ENCODE results near the gene SLC26A6.

SLC26A6 gene

DNA sequence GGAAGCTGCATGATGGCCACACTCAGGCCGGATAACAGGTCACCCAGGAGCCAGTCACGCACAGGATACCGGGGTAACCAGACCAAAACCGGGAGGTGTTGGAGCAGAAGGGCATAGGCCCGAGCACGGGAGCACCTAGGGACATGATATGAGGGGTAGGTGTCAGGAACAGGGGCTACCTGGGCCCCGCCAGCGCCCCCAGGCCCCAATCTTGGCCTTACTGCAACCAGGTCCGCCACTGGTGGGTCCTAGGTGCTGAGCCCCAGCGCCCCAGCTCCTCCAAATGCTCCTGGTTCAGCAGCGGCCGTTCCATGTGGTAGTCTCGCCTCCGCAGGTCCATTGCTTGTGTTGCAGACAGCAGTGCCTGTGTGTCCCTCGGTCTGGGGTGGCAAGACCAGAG is 2.0 kb downstream of the SLC26A6 start:
- DNase-seq (ENCODE audit: low read depth in 1 of 2, low spot score in 1 of 2) = no peak

GRCh38 chr3:48631516-48632448 is 3.5 kb downstream of the SLC26A6 start:
- DNase-seq (ENCODE audit: low read depth in 1 of 2, low spot score in 1 of 2) = no peak

DNA sequence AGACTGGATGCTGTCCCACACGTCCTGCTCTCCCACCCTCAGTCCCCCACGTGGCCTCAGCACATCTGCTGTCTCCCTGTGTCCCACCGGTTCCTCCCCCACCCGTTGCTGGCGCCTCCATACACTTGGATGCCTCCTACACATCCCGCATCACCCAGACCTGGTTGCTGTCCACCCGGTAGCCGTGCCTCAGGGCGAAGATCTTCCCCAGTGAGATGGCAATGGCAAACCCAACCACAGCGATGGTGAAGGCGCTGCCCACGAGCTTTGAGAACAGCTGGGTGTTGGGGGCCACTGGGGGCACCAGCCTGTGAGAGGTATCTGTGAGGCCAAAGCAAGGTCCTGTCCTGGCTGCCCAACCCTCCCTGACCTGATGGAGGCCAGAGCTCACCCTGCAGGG is 4.4 kb downstream of the SLC26A6 start:
- no peak for DNase-seq (ENCODE audit: low read depth in 1 of 2, low spot score in 1 of 2)

DNA sequence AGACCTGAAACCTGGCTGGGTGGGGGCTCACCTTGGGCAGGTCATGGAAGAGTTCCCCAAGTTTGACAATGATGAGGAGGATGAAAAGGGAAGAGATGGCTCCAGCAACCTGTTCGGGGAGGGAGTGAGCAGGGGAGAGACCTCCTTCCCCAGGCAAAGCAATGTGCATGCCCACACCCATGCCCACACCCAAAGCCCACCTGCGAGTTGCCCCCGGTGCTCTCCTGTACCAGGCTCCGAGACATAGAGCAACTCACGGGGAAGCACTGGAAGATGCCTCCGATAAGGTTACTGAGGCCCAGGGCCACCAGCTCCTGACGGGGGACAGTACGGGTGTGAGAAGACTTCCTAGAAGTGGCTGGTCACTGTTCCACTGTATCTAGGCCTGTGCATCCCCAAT is 4.9 kb downstream of the SLC26A6 start:
- DNase-seq (ENCODE audit: low read depth in 1 of 2, low spot score in 1 of 2) = no peak

DNA sequence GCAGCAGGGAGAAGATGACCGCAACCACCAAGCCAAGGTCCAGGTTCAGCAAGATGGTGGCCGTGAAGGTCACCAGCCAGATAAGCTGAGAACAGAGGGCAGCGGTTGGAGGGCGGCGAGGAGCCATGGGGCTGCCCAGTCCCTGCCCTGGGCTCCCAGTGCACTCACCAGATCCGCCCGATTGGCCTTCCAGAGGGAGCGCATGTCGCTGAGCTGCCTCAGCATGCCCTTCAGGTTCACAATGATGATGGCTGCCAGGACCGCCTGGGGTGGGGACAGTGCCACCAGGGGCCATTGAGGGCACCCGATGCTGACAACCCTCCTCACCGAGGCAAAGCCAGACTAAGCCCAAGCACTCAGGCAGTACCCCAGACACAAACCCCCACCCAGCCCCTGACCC is 5.4 kb downstream of the SLC26A6 start:
- DNase-seq (ENCODE audit: low read depth in 1 of 2, low spot score in 1 of 2) = no peak

GRCh38 chr3:48628277-48629017 is 6.8 kb downstream of the SLC26A6 start:
- DNase-seq (ENCODE audit: low read depth in 1 of 2, low spot score in 1 of 2) = no peak

DNA sequence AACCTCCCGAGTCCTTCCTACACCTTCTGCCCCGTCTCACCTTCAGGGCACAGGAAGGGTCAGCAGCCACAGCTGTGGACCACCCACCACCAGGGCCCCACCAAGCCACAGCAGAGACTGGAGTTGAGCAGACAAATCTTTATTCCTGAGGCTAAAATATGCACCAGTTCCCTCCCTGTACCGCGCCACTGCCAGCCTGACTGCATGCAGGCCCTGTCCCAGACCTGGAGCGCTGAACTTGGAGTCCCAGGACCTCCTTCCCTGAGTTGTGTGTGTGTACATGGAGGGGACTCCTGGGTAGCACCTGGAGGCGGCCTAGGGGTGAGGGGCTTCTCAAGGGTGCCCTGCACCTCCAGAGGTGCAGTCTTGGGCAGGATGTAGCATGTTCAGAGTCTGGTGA is 9.7 kb downstream of the SLC26A6 start:
- DNase-seq (ENCODE audit: low read depth in 1 of 2, low spot score in 1 of 2) = no peak

DNA sequence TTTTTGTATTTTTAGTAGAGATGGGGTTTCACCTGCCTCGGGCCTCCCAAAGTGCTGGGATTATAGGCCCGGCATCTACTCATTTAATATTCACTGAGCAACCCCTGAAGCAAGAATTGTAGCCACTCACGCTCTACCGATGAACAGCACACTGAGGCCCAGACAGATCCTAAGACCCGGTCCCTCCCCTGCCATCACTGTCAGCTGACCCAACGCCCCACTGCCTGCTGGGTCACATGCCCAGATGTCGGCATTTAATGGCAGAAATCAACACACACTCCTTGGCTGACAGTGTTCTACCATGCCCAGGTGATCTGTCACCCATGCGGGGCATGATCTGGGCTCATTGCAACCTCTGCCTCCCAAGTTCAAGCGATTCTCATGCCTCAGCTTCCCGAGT is 10.5 kb downstream of the SLC26A6 start:
- DNase-seq (ENCODE audit: low read depth in 1 of 2, low spot score in 1 of 2) = no peak

GRCh38 chr3:48623851-48624547 is 11.3 kb downstream of the SLC26A6 start:
- DNase-seq (ENCODE audit: low read depth in 1 of 2, low spot score in 1 of 2) = no peak

DNA sequence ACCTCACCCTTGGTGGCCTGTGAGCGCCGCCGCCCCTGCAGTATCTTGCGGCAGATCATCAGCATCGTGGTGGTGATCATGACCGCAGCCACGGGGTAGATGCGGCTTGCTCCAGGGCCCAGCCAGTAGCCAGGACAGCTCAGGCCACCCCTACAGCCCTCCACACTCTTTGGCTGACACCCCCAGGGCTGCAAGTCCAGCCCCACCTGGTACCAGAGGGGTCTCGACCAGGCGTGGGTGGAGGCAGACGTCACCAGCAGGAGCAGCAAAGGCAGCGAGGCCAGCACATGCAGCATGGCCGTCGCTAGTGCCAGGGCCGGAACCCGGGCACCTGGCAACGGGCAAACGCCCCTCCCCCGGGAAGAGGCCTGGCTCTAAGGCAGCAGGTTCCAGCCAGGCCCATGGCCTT is 13.8 kb downstream of the SLC26A6 start, which contains the start of gene TMEM89:
Gene TMEM89, minus strand, starts transcription at position 309 of the 409 bp plus-strand sequence. Its CDS starts 13 bp downstream, at position 296.
- DNase-seq (ENCODE audit: low read depth in 1 of 2, low spot score in 1 of 2) = no peak

GRCh38 chr3:48619541-48620524 is 15.4 kb downstream of the SLC26A6 start:
- DNase-seq (ENCODE audit: low read depth in 1 of 2, low spot score in 1 of 2) = no peak

- DNase-seq (ENCODE audit: low read depth in 1 of 2, low spot score in 1 of 2) = no peak
Measured at GRCh38 chr3:48617559-48617958, 17.7 kb downstream of the SLC26A6 start.

GRCh38 chr3:48614044-48614443 is 21.2 kb downstream of the SLC26A6 start:
- DNase-seq (ENCODE audit: low read depth in 1 of 2, low spot score in 1 of 2) = no peak

DNA sequence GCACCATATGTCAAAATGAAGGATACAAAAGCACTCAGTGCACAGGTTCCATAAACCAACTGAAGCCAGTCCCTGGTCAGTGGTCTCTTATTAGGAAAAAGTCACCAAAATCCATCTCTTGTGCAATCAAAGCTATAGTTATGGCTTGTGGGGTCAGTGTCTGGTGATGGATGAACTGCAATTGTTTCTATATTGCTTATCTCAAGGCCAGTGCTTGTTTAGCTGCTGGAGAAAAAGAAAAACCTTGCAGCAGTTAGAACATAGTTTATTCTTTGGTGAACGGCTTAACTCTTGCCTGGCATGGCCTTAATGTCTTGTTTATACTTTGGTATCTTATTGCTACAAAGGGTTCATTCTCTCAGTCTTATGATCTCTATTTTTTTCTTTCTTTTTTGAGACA is 23.0 kb downstream of the SLC26A6 start:
- no peak for DNase-seq (ENCODE audit: low read depth in 1 of 2, low spot score in 1 of 2)

GRCh38 chr3:48609088-48610005 is 25.9 kb downstream of the SLC26A6 start, which contains the start of gene UQCRC1:
TSS of gene UQCRC1 (minus strand) at chr3:48609646. CDS start at chr3:48609620, 26 bp downstream.
- DNase-seq (ENCODE audit: low read depth in 1 of 2, low spot score in 1 of 2) = peak; percentile 85 to 88

GRCh38 chr3:48607519-48607918 is 27.7 kb downstream of the SLC26A6 start:
- DNase-seq (ENCODE audit: low read depth in 1 of 2, low spot score in 1 of 2) = no peak

GRCh38 chr3:48601622-48601994 is 33.7 kb downstream of the SLC26A6 start:
- DNase-seq (ENCODE audit: low read depth in 1 of 2, low spot score in 1 of 2) = no peak

DNA sequence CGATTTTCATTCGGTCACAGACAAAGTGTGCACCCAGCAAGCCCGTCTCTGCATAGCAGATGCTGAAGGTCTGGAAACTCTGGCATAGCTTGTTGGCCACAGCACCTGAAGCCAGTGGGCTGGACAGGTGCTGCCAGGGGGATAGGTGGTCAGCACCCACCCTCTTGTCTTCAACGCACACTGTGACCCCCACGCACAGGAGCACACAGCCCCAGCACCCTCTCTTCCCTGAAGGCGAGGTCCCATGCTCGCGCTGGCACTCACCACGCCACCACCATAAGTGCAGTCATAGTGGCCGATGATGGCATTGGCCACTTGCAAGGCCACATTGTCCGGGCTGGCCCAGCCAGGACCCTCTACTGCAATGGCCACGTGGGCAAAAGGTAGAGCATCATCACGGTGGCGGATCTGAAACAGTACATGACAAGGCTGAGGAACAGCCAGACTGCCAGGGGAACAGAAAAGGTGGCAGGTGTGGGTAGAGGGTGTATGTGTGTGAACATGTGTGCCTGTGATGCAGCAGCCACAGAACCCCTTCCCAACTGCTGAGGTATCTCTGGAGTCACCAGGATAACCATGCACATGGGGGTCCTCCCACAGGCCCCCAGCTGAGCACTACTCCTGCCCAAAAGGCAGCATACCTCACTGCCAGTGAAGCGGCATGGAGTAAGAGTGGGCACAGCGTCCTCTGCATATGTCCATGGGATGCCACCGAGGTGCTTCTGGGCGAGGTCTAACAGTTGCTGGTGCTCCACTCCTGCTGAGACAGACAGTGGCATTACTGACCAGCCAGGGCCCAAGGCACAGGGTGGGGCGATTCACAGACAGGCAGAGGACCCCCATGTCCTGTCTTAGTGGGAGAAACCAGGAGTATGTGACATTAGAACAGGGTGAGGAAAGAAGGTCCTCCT is 34.3 kb downstream of the SLC26A6 start:
- no peak for DNase-seq (ENCODE audit: low read depth in 1 of 2, low spot score in 1 of 2)

All from activated CD4-positive, alpha-beta T cell treated with anti-CD3 and anti-CD28 coated beads, Interleukin-2, amount 50 U/mL, for 24 hours (primary cell).